KMS-11 (cell line): ENCODE measurements around the gene PURA.

ENCODE experiments used
- H2AFZ ChIP-seq: fragments of 200-600 bp; sonication (generic); 2 replicates; pipeline ENCODE4 v1.6.1; 2016; ENCODE audit warnings: antibody characterized with exemption, mixed run types, low read depth
- H3K27ac ChIP-seq: fragments of 200-600 bp; sonication (generic); 2 replicates; pipeline ENCODE4 v1.6.1; 2016; ENCODE audit warnings: mild to moderate bottlenecking, mixed run types
- H3K27me3 ChIP-seq: fragments of 200-600 bp; sonication (generic); 2 replicates; pipeline ENCODE4 v1.6.1; 2017; ENCODE audit warnings: mild to moderate bottlenecking, low read depth, mixed run types, moderate library complexity; ENCODE audit not compliant: insufficient read depth
- H3K36me3 ChIP-seq: fragments of 200-600 bp; sonication (generic); 2 replicates; pipeline ENCODE4 v1.6.1; 2017; ENCODE audit warnings: mild to moderate bottlenecking, mixed run types; ENCODE audit not compliant: insufficient read depth
- H3K4me1 ChIP-seq: fragments of 200-600 bp; sonication (generic); 2 replicates; pipeline ENCODE4 v1.6.1; 2016; ENCODE audit warnings: mild to moderate bottlenecking, low read depth, mixed run types; ENCODE audit not compliant: poor library complexity, severe bottlenecking
- H3K4me2 ChIP-seq: fragments of 200-600 bp; sonication (generic); 2 replicates; pipeline ENCODE4 v1.7.0; 2016; ENCODE audit warnings: mild to moderate bottlenecking, mixed run types
- H3K4me3 ChIP-seq: fragments of 200-600 bp; sonication (generic); IDR thresholded peaks from 2 replicates; pipeline ENCODE4 v1.6.1; 2017; ENCODE audit warnings: low read depth, low read length, mixed read lengths; ENCODE audit not compliant: insufficient read depth
- H3K79me2 ChIP-seq: fragments of 200-600 bp; sonication (generic); 2 replicates; pipeline ENCODE4 v1.6.1; 2016; ENCODE audit warnings: low read depth, mixed run types; ENCODE audit not compliant: insufficient read depth
- H3K9ac ChIP-seq: fragments of 200-600 bp; sonication (generic); 2 replicates; pipeline ENCODE4 v1.6.1; 2016; ENCODE audit warnings: mild to moderate bottlenecking, mixed run types
- H4K20me1 ChIP-seq: fragments of 200-600 bp; sonication (generic); 2 replicates; pipeline ENCODE4 v1.6.1; 2016; ENCODE audit warnings: mild to moderate bottlenecking, mixed run types; ENCODE audit not compliant: insufficient read depth
- TF ChIP-seq, protein P1 (sequence below): fragments of 200-600 bp; sonication (generic); conservative IDR thresholded peaks from 2 replicates; pipeline ENCODE4 v1.6.1; 2017; ENCODE audit warnings: low read depth, mild to moderate bottlenecking, antibody characterized with exemption, low read length, moderate library complexity, mixed read lengths

PURA gene

DNA sequence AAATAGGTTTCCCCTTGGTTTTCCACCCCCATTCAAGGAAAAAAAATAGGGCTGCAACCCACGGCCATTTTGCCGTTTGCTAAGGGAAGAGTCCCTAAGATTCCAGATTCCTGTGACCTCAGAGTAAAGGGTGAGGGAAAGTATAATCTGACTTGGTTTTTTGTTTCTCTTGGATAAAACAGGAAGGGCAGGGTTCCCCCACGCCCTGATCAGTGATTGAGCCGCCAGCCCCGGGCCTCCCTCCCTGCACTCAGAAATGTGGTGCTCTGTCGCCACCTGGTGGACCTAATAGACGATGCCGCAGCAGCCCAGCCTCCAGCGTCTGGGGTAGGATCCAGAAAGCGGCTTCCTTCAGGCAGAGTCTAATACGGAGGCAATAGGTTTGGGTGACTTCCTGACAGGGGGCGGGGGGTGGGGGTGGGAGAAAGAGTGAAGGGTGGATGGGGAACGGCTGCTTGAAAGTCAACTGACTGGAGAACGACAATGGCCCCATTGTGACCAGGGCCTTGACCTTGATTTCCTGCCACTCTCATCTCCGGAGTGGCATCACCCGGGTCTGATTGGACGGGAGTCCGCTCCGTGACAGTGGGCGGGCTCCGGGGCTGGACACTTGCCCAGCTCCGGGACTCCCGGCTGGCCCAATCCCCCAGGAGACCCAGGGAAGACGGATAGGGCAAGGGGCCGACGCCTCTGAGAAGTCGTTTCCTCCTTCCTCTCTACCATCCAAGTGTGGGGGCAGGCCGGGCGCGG lies 43.3 kb downstream of the PURA start:
- peaks cover 13% of the 10 kb centered on the region for H3K4me1 ChIP-seq
- no peaks in the 10 kb centered on the region for H3K27me3 ChIP-seq
- H2AFZ ChIP-seq: peak overlapping the region; percentile 45; the same call in 1 of the 2 replicates
- no peak overlapping the region for H3K4me3 ChIP-seq
- H3K79me2 ChIP-seq: no peaks in the 10 kb centered on the region
- H3K27ac ChIP-seq: no peak overlapping the region
- H4K20me1 ChIP-seq: no peaks in the 10 kb centered on the region
- TF ChIP-seq, protein P1, sequence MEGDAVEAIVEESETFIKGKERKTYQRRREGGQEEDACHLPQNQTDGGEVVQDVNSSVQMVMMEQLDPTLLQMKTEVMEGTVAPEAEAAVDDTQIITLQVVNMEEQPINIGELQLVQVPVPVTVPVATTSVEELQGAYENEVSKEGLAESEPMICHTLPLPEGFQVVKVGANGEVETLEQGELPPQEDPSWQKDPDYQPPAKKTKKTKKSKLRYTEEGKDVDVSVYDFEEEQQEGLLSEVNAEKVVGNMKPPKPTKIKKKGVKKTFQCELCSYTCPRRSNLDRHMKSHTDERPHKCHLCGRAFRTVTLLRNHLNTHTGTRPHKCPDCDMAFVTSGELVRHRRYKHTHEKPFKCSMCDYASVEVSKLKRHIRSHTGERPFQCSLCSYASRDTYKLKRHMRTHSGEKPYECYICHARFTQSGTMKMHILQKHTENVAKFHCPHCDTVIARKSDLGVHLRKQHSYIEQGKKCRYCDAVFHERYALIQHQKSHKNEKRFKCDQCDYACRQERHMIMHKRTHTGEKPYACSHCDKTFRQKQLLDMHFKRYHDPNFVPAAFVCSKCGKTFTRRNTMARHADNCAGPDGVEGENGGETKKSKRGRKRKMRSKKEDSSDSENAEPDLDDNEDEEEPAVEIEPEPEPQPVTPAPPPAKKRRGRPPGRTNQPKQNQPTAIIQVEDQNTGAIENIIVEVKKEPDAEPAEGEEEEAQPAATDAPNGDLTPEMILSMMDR: peak; percentile 92
- no peaks in the 10 kb centered on the region for H3K36me3 ChIP-seq
- peak overlapping the region; percentile 35; the same call in 1 of the 2 replicates for H3K4me2 ChIP-seq
- H3K9ac ChIP-seq: no peak overlapping the region

DNA sequence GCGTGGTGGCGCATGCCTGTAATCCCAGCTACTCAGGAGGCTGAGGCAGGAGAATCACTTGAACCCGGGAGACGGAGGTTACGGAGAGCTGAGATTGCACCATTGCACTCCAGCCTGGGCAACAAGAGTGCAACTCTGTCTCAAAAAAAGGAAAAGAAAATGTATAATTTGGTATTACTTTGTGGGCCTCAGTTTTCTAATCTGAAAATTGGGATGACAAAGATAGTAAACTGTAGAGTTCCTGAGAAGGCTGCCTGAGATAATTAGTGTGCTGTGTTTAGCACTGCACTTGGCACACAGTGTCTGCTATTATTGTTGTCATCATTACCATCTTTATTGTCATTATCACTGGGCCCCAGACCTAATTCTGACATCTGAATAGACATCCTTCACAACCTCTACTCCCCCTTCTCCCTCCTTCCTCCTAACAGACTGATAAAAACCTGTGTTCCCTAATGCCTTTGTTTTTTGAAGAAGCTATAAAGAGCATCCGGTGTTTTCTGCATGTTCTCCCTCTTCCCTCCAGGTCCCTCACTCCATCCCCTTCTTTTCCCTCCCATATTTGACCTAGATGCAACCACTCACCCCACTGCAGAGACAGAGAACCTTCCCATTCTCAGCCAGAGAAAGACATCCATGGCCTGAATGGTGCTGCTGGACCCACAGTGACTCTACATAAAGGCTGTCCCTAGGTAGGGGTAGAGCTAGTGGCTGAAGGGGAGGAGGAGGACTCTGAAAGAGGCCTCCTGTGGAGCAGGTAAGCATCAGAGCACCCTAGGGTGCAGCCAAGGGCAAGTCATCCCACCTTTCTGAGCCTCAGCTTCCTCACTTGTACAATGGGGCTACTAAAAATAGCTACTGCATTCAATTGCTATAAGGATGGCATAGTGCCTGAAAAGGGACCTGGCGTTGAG lies 45.4 kb downstream of the PURA start:
- Histone ChIP-seq H3K4me3 (no peak overlapping the region), H4K20me1 (no peaks in the 10 kb centered on the region), H3K79me2 (no peaks in the 10 kb centered on the region), H3K4me1 (peaks cover 13% of the 10 kb centered on the region), H3K27me3 (no peaks in the 10 kb centered on the region), H3K4me2 (no peak overlapping the region), H3K9ac (no peak overlapping the region), H3K36me3 (no peaks in the 10 kb centered on the region), H3K27ac (no peak overlapping the region), H2AFZ (no peak overlapping the region)
- TF ChIP-seq, protein P1: no peak

DNA sequence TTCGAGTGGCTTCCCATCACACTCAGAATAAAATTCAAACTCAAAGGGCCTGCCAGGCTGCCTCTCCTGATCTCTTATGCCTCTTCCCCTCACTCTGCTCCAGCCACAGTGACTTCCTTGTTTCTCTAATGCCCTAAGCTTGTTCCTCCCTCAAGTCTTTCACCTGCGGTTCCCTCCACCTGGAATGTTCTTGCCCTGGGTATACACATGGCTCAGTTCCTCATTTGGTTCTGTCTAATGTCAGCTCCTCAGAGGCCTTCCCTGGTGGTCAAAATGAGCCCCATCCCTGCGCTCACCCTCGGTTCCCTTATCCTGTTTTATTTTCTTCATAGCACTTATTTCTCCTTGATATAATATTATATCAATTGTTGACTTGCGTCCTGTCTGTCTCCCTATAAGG lies 48.4 kb downstream of the PURA start:
- no peaks in the 10 kb centered on the region for H4K20me1 ChIP-seq
- no peak overlapping the region for H3K4me2 ChIP-seq
- TF ChIP-seq, protein P1: no peak
- H3K27ac ChIP-seq: no peak overlapping the region
- H3K4me1 ChIP-seq: no peaks in the 10 kb centered on the region
- H3K9ac ChIP-seq: no peak overlapping the region
- no peak overlapping the region for H3K4me3 ChIP-seq
- no peak overlapping the region for H2AFZ ChIP-seq
- H3K36me3 ChIP-seq: no peaks in the 10 kb centered on the region
- H3K79me2 ChIP-seq: no peaks in the 10 kb centered on the region
- no peaks in the 10 kb centered on the region for H3K27me3 ChIP-seq

DNA sequence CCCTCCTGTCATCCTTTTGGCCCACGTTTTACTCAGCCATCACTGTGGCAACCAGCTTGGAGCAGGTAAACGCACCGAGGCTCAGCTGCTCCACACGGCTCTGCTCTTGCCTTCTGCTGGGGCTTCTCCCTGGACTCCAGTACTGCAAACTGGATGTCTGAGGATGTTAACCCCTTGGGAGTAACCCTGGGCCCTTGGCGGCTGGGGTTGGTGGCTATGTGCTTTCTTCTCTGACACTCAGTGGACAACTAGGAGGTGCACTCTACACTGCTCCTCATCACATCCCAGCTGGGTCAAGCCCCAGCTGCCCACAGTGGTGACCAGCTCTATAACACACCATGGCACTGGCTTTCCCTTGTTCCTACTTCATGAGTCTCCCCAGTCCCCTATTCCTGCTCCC lies 48.9 kb downstream of the PURA start:
- Histone ChIP-seq H3K9ac (no peak overlapping the region), H3K4me2 (no peak overlapping the region), H3K27me3 (no peaks in the 10 kb centered on the region), H3K4me1 (no peaks in the 10 kb centered on the region), H3K4me3 (no peak overlapping the region), H3K36me3 (no peaks in the 10 kb centered on the region), H4K20me1 (no peaks in the 10 kb centered on the region), H3K27ac (no peak overlapping the region), H2AFZ (no peak overlapping the region), H3K79me2 (no peaks in the 10 kb centered on the region)
- TF ChIP-seq, protein P1: no peak
